ENCODE data around the gene BAHCC1.

The BAHCC1 gene

GRCh38 chr17:81389585-81389984 is 5.7 kb upstream of the BAHCC1 start:
- H3K4me1 ChIP-seq (ENCODE audit: low read depth, poor library complexity, severe bottlenecking), result peaks cover 6% of the 10 kb centered on the region
- H3K27me3 ChIP-seq (ENCODE audit: insufficient read depth, low read depth), result peaks cover 96% of the 10 kb centered on the region
- no peak overlapping the region for H3K4me3 ChIP-seq (IDR thresholded peaks at IDR 0.05; ENCODE audit: insufficient read depth, low read depth, low read length)
- H3K36me3 ChIP-seq (ENCODE audit: insufficient read depth), result no peaks in the 10 kb centered on the region
- H3K4me2 ChIP-seq, result no peak overlapping the region
- no peak overlapping the region for H3K27ac ChIP-seq
- H2AFZ ChIP-seq (ENCODE audit: low read depth), result no peak overlapping the region
- H3K9ac ChIP-seq, result no peak overlapping the region
- H3K79me2 ChIP-seq (ENCODE audit: insufficient read depth, low read depth), result no peaks in the 10 kb centered on the region
- no peak for TF ChIP-seq CTCF (conservative IDR thresholded peaks at IDR 0.05; ENCODE audit: low read depth, low read length)
- H4K20me1 ChIP-seq (ENCODE audit: insufficient read depth), result no peaks in the 10 kb centered on the region

GRCh38 chr17:81390029-81390872 is 5.0 kb upstream of the BAHCC1 start:
- H2AFZ ChIP-seq (ENCODE audit: low read depth), result no peak overlapping the region
- H3K79me2 ChIP-seq (ENCODE audit: insufficient read depth, low read depth), result no peaks in the 10 kb centered on the region
- H3K36me3 ChIP-seq (ENCODE audit: insufficient read depth), result no peaks in the 10 kb centered on the region
- peaks cover 13% of the 10 kb centered on the region for H3K4me1 ChIP-seq (ENCODE audit: low read depth, poor library complexity, severe bottlenecking)
- peaks cover 96% of the 10 kb centered on the region for H3K27me3 ChIP-seq (ENCODE audit: insufficient read depth, low read depth)
- no peaks in the 10 kb centered on the region for H4K20me1 ChIP-seq (ENCODE audit: insufficient read depth)
- TF ChIP-seq CTCF (conservative IDR thresholded peaks at IDR 0.05; ENCODE audit: low read depth, low read length), result no peak
- H3K27ac ChIP-seq, result no peak overlapping the region
- no peak overlapping the region for H3K9ac ChIP-seq
- H3K4me3 ChIP-seq (IDR thresholded peaks at IDR 0.05; ENCODE audit: insufficient read depth, low read depth, low read length), result no peak overlapping the region
- no peak overlapping the region for H3K4me2 ChIP-seq

GRCh38 chr17:81390873-81391255 is 4.4 kb upstream of the BAHCC1 start:
- TF ChIP-seq CTCF (conservative IDR thresholded peaks at IDR 0.05; ENCODE audit: low read depth, low read length), result no peak
- H3K9ac ChIP-seq, result no peak overlapping the region
- H3K36me3 ChIP-seq (ENCODE audit: insufficient read depth), result no peaks in the 10 kb centered on the region
- H3K4me1 ChIP-seq (ENCODE audit: low read depth, poor library complexity, severe bottlenecking), result peaks cover 19% of the 10 kb centered on the region
- H3K27ac ChIP-seq, result no peak overlapping the region
- no peaks in the 10 kb centered on the region for H4K20me1 ChIP-seq (ENCODE audit: insufficient read depth)
- no peaks in the 10 kb centered on the region for H3K79me2 ChIP-seq (ENCODE audit: insufficient read depth, low read depth)
- no peak overlapping the region for H3K4me3 ChIP-seq (IDR thresholded peaks at IDR 0.05; ENCODE audit: insufficient read depth, low read depth, low read length)
- H2AFZ ChIP-seq (ENCODE audit: low read depth), result no peak overlapping the region
- peaks cover 96% of the 10 kb centered on the region for H3K27me3 ChIP-seq (ENCODE audit: insufficient read depth, low read depth)
- no peak overlapping the region for H3K4me2 ChIP-seq

GRCh38 chr17:81391293-81391935 is 3.8 kb upstream of the BAHCC1 start:
- H3K4me1 ChIP-seq (ENCODE audit: low read depth, poor library complexity, severe bottlenecking), result peaks cover 19% of the 10 kb centered on the region
- no peak overlapping the region for H3K27ac ChIP-seq
- no peak overlapping the region for H3K4me2 ChIP-seq

More at GRCh38 chr17:81391293-81391935, 3.8 kb upstream of the BAHCC1 start:
- TF ChIP-seq CTCF (conservative IDR thresholded peaks at IDR 0.05; ENCODE audit: low read depth, low read length), result no peak
- H3K36me3 ChIP-seq (ENCODE audit: insufficient read depth), result no peaks in the 10 kb centered on the region
- no peak overlapping the region for H2AFZ ChIP-seq (ENCODE audit: low read depth)
- H3K27me3 ChIP-seq (ENCODE audit: insufficient read depth, low read depth), result peaks cover 96% of the 10 kb centered on the region
- H3K79me2 ChIP-seq (ENCODE audit: insufficient read depth, low read depth), result no peaks in the 10 kb centered on the region
- no peaks in the 10 kb centered on the region for H4K20me1 ChIP-seq (ENCODE audit: insufficient read depth)
- no peak overlapping the region for H3K4me3 ChIP-seq (IDR thresholded peaks at IDR 0.05; ENCODE audit: insufficient read depth, low read depth, low read length)
- no peak overlapping the region for H3K9ac ChIP-seq
